HL-60 (cell line): Measurements from ENCODE around the gene WDR90.

Source experiments
- DNase-seq, 2 experiments: peaks; one replicate each; pipeline ENCODE4 v3.0.0-alpha.2; 2010 to 2020; ENCODE audit warnings: low read depth in 1 of 2, low spot score in 1 of 2
- H3K27ac ChIP-seq: fragments of 250-450 bp; sonication (Bioruptor Pico); replicated peaks from 2 replicates; pipeline ENCODE4 v1.5.1; 2020; ENCODE audit warnings: mild to moderate bottlenecking, moderate library complexity
- H3K27me3 ChIP-seq: fragments of 250-450 bp; sonication (Bioruptor Pico); 2 replicates; pipeline ENCODE4 v1.5.1; 2021; ENCODE audit warnings: mild to moderate bottlenecking, moderate library complexity; ENCODE audit not compliant: insufficient read depth, poor library complexity, severe bottlenecking
- H3K4me3 ChIP-seq: replicated peaks from 2 replicates; pipeline ENCODE4 v1.5.1; 2011; ENCODE audit warnings: mild to moderate bottlenecking, control low read depth, low read length; ENCODE audit not compliant: insufficient read depth
- GABPA ChIP-seq: IDR thresholded peaks from 2 replicates; pipeline ENCODE4 v1.6.1; 2012; ENCODE audit warnings: low read depth
- POLR2AphosphoS5 ChIP-seq: IDR thresholded peaks from 2 replicates; pipeline ENCODE4 v1.6.1; 2012; ENCODE audit warnings: low read depth
- SPI1 ChIP-seq: IDR thresholded peaks from 2 replicates; pipeline ENCODE4 v1.6.1; 2012; ENCODE audit warnings: low read depth, mild to moderate bottlenecking, borderline replicate concordance
- TF ChIP-seq, protein P1 (sequence below): IDR thresholded peaks from 2 replicates; pipeline ENCODE4 v1.6.1; 2012; ENCODE audit warnings: low read depth; ENCODE audit not compliant: insufficient replicate concordance
- TF ChIP-seq, protein P2 (sequence below): IDR thresholded peaks from one replicate; pipeline ENCODE4 v1.5.1; 2011; ENCODE audit warnings: low read length, control low read depth, inconsistent platforms; ENCODE audit not compliant: insufficient read depth

Gene WDR90

DNA sequence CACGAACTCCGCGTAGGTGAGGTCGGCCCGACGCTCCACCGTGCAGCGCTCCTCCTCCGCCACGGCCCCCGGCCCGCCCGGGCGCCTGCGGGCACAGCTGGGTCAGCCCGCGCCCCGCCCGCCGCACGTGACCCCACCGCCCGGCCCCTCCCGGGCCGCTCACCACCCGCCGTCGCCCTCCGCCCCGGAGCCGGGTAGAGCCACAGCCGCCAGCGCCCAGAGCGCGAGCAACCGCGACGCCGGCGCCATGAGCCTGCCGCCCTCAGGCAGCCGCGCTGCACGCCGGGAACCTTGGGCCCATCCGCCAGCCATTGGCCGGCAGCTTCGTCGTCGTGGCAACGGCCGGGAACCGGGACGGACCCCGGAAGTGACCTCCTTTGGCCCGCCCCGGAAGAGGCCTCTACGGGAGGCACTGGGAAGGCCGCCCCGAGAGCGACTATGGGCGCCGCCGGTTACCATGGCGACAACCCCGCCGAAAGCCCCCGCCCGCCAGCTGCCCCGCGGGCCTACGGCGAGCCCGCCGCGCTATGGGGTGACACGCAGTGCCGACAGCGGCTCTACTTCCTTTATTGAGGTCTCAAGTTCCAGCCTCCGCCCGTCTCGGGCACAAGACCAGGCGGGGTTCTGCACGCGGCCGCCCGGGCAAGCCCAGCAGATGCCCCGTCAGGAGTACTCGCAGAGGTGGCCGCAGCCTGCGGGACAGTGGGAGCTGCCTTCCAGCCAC, 35.1 kb downstream of the WDR90 start, which contains the start of gene JMJD8:
JMJD8 (minus strand) TSS at position 264 of the 724 bp plus-strand sequence; CDS start at position 249, 15 bp downstream.
- peak; percentile 62 for TF ChIP-seq POLR2AphosphoS5
- TF ChIP-seq, protein P1, sequence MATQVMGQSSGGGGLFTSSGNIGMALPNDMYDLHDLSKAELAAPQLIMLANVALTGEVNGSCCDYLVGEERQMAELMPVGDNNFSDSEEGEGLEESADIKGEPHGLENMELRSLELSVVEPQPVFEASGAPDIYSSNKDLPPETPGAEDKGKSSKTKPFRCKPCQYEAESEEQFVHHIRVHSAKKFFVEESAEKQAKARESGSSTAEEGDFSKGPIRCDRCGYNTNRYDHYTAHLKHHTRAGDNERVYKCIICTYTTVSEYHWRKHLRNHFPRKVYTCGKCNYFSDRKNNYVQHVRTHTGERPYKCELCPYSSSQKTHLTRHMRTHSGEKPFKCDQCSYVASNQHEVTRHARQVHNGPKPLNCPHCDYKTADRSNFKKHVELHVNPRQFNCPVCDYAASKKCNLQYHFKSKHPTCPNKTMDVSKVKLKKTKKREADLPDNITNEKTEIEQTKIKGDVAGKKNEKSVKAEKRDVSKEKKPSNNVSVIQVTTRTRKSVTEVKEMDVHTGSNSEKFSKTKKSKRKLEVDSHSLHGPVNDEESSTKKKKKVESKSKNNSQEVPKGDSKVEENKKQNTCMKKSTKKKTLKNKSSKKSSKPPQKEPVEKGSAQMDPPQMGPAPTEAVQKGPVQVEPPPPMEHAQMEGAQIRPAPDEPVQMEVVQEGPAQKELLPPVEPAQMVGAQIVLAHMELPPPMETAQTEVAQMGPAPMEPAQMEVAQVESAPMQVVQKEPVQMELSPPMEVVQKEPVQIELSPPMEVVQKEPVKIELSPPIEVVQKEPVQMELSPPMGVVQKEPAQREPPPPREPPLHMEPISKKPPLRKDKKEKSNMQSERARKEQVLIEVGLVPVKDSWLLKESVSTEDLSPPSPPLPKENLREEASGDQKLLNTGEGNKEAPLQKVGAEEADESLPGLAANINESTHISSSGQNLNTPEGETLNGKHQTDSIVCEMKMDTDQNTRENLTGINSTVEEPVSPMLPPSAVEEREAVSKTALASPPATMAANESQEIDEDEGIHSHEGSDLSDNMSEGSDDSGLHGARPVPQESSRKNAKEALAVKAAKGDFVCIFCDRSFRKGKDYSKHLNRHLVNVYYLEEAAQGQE: no peak
- TF ChIP-seq, protein P2, sequence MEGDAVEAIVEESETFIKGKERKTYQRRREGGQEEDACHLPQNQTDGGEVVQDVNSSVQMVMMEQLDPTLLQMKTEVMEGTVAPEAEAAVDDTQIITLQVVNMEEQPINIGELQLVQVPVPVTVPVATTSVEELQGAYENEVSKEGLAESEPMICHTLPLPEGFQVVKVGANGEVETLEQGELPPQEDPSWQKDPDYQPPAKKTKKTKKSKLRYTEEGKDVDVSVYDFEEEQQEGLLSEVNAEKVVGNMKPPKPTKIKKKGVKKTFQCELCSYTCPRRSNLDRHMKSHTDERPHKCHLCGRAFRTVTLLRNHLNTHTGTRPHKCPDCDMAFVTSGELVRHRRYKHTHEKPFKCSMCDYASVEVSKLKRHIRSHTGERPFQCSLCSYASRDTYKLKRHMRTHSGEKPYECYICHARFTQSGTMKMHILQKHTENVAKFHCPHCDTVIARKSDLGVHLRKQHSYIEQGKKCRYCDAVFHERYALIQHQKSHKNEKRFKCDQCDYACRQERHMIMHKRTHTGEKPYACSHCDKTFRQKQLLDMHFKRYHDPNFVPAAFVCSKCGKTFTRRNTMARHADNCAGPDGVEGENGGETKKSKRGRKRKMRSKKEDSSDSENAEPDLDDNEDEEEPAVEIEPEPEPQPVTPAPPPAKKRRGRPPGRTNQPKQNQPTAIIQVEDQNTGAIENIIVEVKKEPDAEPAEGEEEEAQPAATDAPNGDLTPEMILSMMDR: no peak
- peak; percentile 25; the same call in 1 of the 2 replicates for TF ChIP-seq SPI1
- TF ChIP-seq GABPA: peak; percentile 93
- H3K4me3 ChIP-seq: peak within 1 kb of the TSS; percentile 47
- peak; percentile 93 to 99 for DNase-seq
- peak within 1 kb of the TSS; percentile 96 for H3K27ac ChIP-seq
- no peaks in the 10 kb centered on the region for H3K27me3 ChIP-seq

GRCh38 chr16:684961-685696, 36.0 kb downstream of the WDR90 start:
- TF ChIP-seq, protein P1: no peak
- TF ChIP-seq GABPA: no peak
- peak; percentile 81 for TF ChIP-seq POLR2AphosphoS5
- TF ChIP-seq, protein P2: no peak
- peak; percentile 32; the same call in 1 of the 2 replicates for TF ChIP-seq SPI1
- Histone ChIP-seq H3K27me3 (no peaks in the 10 kb centered on the region), H3K4me3 (peak overlapping the region; percentile 47), H3K27ac (peak overlapping the region; percentile 96)
- DNase-seq: peak; percentile 90 to 94

DNA sequence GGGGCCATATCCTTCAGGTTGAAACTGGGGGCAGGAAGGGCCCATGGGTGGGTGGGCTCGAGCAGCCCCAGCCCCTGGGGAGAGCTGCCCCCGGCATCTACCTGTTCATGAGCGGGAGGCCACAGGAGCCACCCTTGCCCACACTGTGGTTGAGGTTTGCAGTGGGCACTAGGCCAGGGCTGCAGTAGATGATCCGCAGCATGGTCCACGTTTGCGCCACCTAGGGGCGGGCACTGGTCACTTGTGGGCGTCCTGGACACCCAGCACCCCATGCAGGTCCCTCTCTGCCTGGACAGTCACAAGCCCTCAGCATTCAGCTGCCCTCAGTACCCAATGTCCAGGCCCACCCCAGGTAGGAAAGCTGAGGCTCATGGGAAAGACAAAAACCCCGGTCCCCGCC, 36.8 kb downstream of the WDR90 start:
- Histone ChIP-seq H3K4me3 (peak overlapping the region; percentile 47), H3K27ac (peak overlapping the region; percentile 96), H3K27me3 (no peaks in the 10 kb centered on the region)
- DNase-seq: peak in 1 of 2 experiments; percentile 71
- TF ChIP-seq POLR2AphosphoS5 (peak; percentile 34; the same call in 1 of the 2 replicates), GABPA (no peak), SPI1 (no peak)
- TF ChIP-seq, protein P1: no peak
- TF ChIP-seq, protein P2: peak; percentile 75
